GM18520 (cell line): ENCODE measurements around the gene MMP25.
"Not testable (repeated sequence)": the region's sequence is repeated elsewhere in the genome, so short reads cannot be mapped to it uniquely, and the experiment has no call there.

ENCODE experiments used
- ATAC-seq: cut with Tn5 transposase; IDR thresholded peaks from one replicate; pipeline ENCODE4 v1.9.1; 2021; ENCODE audit not compliant: unreplicated experiment

Gene MMP25

DNA sequence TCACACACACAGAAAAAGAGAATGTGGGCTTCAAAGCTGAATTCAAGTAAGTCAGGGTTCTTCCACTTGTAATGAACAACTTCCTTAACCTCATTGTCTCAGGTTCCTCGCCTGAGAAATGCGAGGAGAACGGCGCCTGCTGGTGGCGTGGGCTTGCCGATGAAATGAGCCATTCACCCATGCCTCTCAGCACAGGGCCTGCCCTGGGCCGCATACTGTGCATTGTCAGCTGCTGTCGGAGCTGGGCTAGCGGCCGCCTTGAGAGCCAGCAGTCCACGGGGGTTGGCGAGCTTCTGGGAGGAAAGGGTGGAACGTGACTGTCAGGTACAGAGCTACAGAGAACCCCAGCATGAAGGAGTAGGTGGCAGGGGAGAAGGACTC is 7.0 kb downstream of the MMP25 start:
- ATAC-seq: not testable (repeated sequence)

DNA sequence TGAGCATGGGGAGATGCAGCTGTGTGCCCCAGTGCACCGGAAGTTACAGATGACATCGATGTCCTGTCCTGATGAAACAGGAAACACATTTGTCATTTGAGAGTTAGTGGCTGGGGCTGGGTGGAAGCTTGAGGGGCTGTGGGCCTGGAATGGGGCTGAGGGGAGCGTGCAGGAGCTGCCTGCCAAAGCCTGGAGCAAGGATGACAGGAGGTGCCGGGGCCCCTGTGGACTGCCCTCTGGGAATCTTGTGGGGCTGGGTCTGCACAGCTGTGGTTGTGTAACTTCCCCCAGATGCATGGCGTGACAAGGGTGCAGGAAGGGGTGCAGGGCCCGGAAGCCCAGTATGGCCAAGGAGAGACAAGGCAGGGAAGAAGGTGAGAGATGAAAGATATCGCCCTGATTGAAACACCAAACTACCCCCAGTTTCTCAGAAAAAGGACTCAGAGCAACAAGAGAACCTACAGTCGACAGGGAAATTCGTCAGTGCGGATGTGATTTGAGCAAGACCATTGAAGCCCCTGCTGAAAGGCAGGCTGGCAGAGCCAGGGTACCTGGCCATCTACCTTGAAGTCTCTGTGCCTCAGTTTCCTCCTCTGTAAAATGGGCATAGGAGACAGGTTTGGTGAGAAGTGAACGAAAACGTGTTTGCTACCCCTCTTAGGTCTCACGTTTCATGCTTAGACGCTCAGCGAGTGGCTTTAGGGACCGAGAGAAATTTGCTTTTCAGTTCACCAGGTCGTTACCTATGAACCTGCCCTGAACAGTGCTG is 8.8 kb downstream of the MMP25 start:
- ATAC-seq: no peak

DNA sequence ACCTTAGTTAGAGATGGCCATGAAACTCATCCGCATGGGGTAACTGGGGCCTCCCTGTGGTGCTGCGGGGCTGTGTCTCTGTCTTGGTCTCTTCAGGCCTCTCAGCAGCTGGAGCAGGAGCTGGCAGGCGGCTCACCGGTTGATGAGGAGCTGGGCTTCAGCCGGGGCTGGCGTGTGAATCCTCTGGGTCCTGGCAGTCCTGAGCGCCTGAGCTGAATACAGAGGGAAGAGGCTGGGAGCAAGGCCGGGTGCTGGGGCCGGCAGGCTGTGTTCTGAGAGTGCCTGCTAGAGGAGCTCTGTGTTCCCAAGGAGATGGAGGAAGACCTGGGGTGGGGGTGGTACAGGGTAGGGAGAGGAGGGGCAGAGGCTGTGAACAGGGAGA is 9.4 kb downstream of the MMP25 start:
- not testable (repeated sequence) for ATAC-seq

DNA sequence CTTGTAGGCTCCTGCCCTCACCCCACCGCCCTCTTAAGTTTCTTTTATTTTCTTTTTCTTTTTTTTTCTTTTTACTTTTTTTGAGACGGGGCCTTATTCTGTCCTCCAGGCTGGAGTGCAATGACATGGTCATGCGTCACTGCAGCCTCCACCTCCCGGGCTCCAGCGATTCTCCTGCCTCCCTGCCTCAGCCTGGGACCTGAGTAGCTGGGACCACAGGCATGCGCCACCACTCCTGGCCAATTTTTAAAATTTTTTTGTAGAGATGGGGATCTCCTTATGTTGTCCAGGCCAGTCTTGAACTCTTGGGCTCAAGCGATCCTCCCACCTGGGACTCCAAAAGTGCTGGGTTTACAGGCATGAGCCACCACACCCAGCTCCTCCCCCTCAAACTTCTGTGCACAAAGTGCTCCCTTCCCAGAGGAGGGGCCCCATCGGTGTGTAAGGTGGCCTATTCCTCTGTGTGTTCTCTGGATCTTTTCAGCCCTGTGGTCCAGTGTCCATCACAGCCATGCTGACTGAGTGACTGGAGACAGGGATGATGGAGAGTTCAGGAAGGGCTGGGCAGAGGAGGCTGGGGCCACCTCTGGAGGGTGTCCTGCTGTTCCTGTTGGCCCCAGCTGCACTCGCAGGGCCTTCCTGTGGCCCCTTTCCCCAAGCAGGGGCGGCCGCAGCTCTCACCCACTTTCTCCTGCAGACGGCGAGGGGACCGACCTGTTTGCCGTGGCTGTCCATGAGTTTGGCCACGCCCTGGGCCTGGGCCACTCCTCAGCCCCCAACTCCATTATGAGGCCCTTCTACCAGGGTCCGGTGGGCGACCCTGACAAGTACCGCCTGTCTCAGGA is 10.2 kb downstream of the MMP25 start:
- ATAC-seq: no peak

DNA sequence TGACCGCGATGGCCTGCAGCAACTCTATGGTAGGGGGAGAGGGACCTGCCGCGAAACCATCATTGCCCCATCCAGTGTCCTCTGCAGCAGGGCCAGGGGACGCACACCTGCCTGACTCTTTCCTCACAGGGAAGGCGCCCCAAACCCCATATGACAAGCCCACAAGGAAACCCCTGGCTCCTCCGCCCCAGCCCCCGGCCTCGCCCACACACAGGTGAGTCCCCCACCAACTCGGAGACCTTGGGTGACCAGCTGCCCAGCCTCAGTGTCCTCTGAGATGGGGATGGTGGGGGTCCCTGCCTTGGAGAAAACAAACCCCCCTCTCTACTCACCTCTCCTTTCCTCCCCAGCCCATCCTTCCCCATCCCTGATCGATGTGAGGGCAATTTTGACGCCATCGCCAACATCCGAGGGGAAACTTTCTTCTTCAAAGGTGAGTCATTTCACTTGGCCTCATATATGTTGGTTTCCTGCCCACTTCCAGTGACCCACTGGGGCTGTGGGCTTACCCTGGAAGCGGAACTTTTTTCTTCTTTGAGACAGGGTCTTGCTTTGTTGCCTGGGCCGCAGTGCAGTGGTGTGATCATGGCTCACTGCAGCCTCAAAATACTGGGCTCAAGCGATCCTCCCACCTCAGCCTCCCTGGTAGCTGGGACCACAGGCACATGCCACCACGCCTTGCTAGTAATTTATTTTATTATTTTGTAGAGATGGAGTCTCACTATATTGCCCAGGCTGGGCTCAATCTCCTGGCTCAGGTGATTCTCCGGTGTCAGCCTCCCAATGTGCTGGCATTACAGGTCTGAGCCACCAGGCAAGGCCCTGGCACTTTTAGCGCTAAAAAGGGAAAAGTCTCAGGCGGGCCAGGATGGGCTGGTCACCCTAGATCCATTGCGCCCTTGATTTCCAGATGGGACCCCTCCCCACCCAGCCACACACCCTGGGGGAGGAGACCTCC is 11.1 kb downstream of the MMP25 start:
- no peak for ATAC-seq

DNA sequence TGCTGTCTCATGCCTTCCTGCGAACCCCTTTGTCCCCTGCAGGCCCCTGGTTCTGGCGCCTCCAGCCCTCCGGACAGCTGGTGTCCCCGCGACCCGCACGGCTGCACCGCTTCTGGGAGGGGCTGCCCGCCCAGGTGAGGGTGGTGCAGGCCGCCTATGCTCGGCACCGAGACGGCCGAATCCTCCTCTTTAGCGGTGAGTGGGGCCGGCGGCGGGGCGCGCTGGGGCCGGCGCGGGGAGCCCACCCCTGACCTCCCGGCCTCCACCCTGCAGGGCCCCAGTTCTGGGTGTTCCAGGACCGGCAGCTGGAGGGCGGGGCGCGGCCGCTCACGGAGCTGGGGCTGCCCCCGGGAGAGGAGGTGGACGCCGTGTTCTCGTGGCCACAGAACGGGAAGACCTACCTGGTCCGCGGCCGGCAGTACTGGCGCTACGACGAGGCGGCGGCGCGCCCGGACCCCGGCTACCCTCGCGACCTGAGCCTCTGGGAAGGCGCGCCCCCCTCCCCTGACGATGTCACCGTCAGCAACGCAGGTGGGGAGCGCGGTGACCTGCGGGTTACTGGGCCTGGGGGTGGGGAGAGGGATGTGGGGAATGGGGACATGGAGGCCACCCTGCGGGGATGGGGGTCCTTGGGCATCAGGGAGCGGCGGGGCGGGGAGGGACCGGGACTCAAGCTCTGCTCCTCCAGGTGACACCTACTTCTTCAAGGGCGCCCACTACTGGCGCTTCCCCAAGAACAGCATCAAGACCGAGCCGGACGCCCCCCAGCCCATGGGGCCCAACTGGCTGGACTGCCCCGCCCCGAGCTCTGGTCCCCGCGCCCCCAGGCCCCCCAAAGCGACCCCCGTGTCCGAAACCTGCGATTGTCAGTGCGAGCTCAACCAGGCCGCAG is 12.0 kb downstream of the MMP25 start:
- ATAC-seq: no peak

DNA sequence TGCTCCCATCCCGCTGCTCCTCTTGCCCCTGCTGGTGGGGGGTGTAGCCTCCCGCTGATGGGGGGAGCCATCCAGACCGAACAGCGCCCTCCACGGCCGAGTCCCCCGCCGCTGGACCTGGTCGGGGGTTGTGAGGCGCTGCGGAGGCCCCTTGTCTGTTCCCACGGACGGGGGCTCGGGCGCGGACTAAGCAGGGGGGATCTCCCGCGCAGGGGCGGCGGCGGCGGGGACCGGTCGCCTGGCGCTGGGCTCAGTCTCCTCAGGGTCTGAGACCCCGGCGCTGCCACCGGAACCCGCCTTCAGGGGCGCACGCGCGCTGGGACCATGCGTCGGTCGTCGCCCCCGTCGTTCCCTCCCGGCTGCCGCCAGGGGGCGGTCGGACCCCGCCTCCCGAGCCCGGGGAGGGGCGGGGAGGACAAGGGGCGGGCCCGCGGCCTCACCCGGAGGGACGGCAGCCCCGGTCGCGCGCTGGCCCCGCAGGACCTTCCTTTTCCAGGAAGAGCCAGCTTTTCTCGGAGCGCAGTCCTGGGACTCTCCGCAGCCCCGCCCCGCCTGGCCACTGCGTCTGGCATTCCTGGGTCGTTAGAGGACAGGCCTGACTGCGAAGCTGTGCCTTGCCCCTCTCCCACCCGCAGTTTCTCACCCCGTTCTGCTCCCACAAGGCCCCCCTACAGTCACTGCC is 12.8 kb downstream of the MMP25 start:
- ATAC-seq: peak; percentile 70

DNA sequence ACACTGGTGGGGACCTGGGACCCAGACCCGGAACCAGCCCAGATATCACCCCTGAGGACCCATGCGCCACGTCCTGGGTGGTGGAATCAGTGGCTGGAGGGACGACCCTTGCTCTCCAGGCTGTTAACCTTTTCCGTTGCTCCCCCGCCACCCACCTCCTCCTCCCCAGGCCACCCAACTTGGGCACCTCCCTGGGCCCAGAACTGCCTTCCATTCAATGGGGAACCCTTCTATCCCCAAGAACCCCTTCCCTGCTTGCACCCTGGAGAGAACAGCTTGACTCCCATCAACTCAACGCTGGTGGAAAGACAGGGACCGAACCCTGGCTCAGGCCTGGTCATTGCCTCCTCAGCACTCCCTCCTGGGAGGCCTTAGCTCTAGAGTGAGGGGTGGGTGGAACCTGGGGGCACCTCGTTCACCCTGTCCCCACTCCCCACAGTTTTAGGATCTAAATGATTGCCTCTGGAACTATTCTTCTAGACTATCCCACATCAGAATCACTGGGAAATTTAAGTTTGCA is 13.4 kb downstream of the MMP25 start:
- no peak for ATAC-seq

DNA sequence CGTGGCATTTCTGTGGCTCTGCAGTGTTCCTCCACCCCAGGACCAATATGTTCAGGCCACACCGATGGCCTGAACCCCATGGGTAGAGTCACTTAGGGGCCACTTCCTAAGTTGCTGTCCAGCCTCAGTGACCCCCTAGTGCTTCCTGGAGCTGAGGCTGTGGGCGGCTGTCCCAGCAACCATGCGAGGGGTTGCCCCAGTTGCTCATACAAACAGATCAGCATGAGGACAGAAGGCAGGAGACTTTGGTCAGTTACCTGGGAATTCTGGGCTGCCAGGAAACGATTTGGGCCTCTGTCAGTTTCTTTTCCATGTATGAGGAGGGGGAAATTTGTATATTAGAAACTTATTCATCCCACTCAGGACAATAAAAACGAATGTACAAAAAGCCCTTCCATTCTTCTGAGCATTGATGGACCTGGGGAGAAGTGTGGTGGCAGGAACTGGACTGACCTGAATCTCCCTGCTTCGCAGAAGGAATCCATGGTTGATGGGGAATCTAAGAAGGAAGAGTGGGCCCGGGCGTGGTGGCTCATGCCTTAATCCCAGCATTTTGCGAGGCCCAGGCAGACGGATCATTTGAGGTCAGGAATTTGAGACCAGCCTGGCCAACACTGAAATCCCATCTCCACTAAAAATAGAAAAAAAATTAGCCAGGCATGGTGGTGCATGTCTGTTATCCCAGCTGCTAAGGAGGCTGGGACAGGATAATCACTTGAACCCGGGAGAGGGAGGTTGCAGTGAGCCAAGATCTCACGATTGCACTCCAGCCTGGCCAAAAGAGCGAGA is 14.2 kb downstream of the MMP25 start:
- no peak for ATAC-seq

DNA sequence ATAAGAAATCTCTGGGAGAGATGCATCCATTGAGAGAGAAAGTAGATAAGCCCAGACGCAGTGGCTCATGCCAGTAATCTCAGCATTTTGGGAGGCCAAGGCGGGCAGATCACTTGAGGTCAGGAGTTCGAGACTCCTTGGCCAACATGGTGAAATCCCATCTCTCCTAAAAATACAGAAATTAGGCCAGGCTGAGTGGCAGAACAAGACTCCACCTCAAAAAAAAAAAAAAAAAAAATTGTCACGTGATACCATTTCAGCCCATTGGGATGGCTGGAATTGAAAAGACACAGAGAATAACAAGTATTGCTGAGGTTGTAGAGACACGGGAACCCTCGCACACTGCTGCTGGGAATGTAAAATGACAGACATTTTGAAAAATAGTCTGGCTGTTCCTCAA is 16.2 kb downstream of the MMP25 start:
- ATAC-seq: no peak

DNA sequence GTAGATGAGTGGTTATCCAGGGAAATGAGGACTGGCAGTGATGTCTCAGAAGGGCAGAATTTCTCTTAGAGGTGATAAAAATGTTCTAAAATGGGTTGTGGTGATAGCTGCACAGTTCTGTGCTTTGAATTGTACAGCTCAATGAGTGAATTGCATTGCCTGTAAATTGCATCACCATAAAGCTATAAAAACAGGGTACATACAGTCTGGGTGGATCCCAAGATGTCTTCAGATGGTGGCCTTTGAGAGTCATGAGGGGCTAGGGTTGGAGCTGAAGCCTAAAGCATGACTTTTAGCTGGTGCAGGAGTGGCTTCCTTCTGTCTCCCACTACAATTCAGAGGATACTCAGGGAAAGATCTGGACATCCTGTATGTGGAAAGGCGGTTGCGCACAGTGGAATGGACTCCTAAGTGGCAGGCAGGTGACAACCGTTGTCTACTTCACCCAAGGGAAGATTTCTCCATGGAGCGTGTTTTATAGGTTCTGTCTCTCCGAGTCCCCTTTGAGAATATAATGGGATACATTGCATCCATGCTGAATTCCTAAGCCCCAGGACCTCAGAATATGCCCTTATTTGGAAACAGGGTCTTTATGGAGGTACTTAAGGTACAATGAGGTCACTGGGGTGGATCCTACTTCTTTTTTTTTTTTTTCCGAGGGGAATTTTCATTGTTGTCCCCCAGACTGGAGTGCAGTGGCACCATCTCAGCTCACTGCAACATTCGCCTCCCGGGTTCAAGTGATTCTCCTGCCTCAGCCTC is 17.4 kb downstream of the MMP25 start:
- ATAC-seq: no peak

DNA sequence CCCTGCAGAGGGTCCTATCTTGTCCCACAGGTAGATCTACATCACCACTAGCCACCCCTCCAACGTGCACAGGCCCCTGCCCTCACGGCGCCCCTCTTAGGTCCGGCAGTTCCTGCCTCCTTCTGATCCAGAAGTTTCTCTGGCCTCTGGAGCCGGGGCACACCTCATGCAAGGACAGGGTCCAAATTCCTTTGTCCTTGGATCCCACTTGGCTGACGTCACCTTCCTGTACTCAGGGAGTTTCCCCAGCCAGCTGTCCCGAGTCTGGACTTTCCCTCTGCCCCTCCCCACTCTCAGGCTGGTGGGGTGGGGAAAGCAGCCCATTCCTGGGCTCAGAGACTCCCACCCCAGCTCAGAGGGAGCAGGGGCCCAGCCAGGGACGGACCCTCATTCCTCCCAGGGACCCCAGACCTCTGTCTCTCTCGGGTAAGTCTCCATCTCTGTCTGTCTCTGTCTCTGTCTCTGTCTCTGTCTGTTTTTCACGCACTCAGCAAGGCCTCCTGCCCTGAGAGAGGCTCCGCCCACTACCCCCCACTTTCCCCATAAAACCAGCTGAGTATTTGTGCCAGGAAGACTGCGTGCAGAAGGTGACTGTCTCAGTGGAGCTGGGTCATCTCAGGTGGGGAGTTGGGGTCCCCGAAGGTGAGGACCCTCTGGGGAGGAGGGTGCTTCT is 18.8 kb downstream of the MMP25 start, which contains the start of gene IL32:
TSS of gene IL32 (plus strand) at position 572 of the 673 bp plus-strand sequence. CDS start 172 bp downstream, outside the sequence.
- no peak for ATAC-seq

DNA sequence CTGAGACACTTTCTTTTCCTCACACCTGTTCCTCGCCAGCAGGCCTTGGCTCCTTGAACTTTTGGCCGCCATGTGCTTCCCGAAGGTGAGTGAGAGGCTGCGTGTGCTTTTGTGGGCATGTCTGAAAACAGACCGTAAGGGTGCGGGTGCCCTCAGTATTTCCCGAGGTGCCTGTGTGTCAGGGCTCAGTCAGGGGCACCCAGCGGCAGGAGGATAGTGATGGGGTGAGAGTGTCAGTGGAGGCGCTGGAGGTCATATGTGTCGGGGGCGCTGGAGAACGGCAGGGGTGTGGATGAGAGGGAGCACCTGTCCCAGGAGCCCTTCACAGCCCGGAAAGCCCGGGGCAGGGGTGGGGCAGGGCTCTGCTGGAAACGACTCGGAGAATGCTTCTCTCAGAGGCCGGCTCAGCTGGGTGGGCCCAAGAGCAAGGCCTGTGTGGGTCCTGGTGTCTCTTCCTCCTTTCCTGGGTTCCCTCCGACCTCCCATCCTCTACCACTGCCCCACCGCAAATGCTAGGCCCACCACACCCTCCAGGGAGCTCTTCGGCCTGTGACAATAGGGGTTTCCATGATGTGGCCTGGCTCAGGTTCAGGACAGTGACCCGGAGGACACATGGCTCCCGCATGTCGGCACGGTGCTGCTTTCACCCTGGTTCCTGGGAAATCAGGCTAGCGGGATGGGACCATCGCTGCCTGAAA is 19.5 kb downstream of the MMP25 start:
- ATAC-seq: no peak

DNA sequence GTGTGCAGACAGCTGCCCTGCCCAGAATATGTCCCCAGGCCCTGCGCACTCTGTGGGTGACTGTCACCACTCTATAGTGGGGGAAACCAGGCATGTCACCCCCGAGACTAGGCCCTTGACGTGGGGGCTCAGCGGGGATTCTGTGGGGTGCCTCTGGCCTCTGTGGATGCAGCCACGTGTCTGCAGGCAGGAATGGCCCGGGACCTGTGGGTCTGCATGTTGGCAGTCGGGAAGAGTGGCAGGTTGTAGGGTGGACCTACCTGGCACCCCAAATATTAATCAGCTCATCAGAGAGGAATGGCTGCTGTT is 20.0 kb downstream of the MMP25 start:
- ATAC-seq: no peak

DNA sequence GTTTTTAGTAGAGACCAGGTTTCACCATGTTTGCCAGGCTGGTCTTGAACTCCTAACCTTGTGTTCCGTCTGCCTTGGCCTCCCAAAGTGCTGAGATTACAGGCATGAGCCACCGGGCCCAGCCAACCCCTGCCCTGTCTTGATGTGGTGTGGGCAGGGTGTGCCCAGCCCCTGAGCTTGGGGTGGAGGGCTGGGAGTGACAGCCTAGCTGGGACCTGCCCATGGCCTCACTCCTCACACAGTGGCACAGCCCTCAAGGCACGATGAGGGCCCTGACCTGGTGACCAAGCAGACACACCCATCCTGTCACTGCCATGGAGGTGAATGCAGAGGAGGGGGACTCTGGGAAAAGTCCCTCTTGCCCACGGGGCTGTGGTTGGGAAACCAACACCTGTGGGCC is 22.1 kb downstream of the MMP25 start:
- no peak for ATAC-seq

DNA sequence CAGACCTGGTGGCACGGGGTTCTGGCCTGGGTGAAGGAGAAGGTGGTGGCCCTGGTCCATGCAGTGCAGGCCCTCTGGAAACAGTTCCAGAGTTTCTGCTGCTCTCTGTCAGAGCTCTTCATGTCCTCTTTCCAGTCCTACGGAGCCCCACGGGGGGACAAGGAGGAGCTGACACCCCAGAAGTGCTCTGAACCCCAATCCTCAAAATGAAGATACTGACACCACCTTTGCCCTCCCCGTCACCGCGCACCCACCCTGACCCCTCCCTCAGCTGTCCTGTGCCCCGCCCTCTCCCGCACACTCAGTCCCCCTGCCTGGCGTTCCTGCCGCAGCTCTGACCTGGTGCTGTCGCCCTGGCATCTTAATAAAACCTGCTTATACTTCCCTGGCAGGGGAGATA is 22.8 kb downstream of the MMP25 start:
- ATAC-seq: not testable (repeated sequence)

DNA sequence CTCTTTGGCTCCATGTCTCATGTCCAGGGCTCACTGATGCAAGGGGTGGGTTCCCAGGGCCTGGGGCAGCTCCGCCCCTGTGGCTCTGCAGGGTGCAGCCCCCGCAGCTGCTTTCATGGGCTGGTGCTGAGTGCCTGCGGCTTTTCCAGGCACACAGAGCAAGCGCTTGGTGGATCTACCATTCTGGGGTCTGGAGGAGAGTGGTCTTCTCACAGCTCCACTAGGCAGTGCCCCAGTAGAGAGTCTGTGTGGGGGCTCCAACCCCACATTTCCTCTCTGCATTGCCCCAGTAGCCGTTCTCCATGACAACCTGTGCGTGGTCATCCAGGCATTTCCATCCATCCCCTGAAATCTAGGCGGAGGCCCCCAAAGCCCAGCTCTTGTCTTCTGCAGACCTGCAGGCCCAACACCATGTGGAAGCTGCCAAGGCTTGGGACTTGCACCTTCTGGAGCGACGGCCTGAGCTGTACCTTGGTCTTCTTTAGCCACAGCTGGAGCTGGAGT is 24.3 kb downstream of the MMP25 start:
- no peak for ATAC-seq
